Calu3 (cell line): ENCODE results near the gene VDAC1. TPM values are rescaled to one million over a fixed set of nuclear protein-coding genes. Genes with fewer than 3 reads are reported as not detected.
A peak's percentile ranks its signal among the peaks of the same experiment; 100 is the strongest.

ENCODE experiments used
- Bru-seq: library from RNA; stranded (reverse); fragments of 400-500 nt; gene quantifications from one replicate; lab custom pipeline; 2021; lab: Mats Ljungman, UMichigan
- BruChase-seq, 2 experiments: library from RNA; stranded (reverse); fragments of 400-500 nt; gene quantifications; one replicate each; lab custom pipeline; 2021; lab: Mats Ljungman, UMichigan
- BruUV-seq: library from RNA; stranded (reverse); fragments of 400-500 nt; replicated peaks from 2 replicates; lab custom pipeline; 2021; lab: Mats Ljungman, UMichigan
- CTCF ChIA-PET: fragments of 300-600 bp; sonication (Branson Sonifier 250); formaldehyde crosslinking; loops from one replicate; lab custom pipeline; 2022; ENCODE audit warnings: antibody characterized with exemption; lab: Charles Lee
- DNase-seq: peaks from one replicate; pipeline ENCODE4 v3.0.0; 2022
- H3K27ac Mint-ChIP-seq: one replicate; pipeline ENCODE4 v1.8.0; 2022; ENCODE audit warnings: mixed read lengths; ENCODE audit not compliant: unreplicated experiment
- H3K27me3 Mint-ChIP-seq: one replicate; pipeline ENCODE4 v1.8.0; 2022; ENCODE audit warnings: mixed read lengths; ENCODE audit not compliant: unreplicated experiment
- H3K36me3 Mint-ChIP-seq: one replicate; pipeline ENCODE4 v1.8.0; 2022; ENCODE audit warnings: mild to moderate bottlenecking, moderate library complexity, mixed read lengths; ENCODE audit not compliant: insufficient read depth, unreplicated experiment
- H3K4me1 Mint-ChIP-seq: one replicate; pipeline ENCODE4 v1.8.0; 2022; ENCODE audit warnings: mild to moderate bottlenecking, low read depth, mixed read lengths; ENCODE audit not compliant: unreplicated experiment
- H3K4me3 Mint-ChIP-seq: one replicate; pipeline ENCODE4 v1.8.0; 2022; ENCODE audit warnings: mild to moderate bottlenecking, low read depth, moderate library complexity, mixed read lengths; ENCODE audit not compliant: unreplicated experiment
- H3K9me3 Mint-ChIP-seq: one replicate; pipeline ENCODE4 v1.8.0; 2022; ENCODE audit warnings: low read depth, mixed read lengths; ENCODE audit not compliant: unreplicated experiment
- intact Hi-C: fragments of 100-400 bp; cut with micrococcal nuclease; formaldehyde crosslinking; loops from one replicate; pipeline ENCODE4 v1.10.0; 2022; ENCODE audit not compliant: unreplicated experiment
- long read RNA-seq: library from polyadenylated mRNA; stranded (forward); transcript quantifications from one replicate; pipeline ENCODE4 v2.0.0, GENCODE V29; 2022
- total RNA-seq: library from RNA; stranded (reverse); gene quantifications from 2 replicates; pipeline ENCODE4 v1.2.3, GENCODE V29; 2022
- TF ChIP-seq, protein P1 (sequence below): fragments of 200-600 bp; IDR thresholded peaks from one replicate; pipeline ENCODE4 v1.8.0; 2022; ENCODE audit warnings: antibody characterized with exemption; ENCODE audit not compliant: unreplicated experiment

The VDAC1 gene
- 377 and 410 TPM in 2 replicates for total RNA-seq
- percentile 94 among the genes with signal in this experiment for Bru-seq, nascent RNA
- percentile 97 among the genes with signal in this experiment for BruChase-seq, experiment 1, labeled RNA remaining after a 6-hour chase
- percentile 95 among the genes with signal in this experiment for BruChase-seq, experiment 2, labeled RNA remaining after a 2-hour chase
- long read RNA-seq, transcript VDAC1-201 (9 exons, 1,953 nt) = minor isoform, 6 of 677 reads
- long read RNA-seq, transcript VDAC1-202 (9 exons, 1,807 nt) = minor isoform, 89 of 677 reads
- long read RNA-seq, transcript VDAC1-203 (9 exons, 1,873 nt) = major isoform, 517 of 677 reads
- long read RNA-seq, partial matches to known transcripts = 16 of 677 reads
- long read RNA-seq, other reads (novel, unspliced or antisense) = 43 of 677 reads

- Mint-ChIP-seq H3K36me3 (peaks cover 62% of the 10 kb centered on the region), H3K4me3 (peak within 1 kb of the TSS; percentile 93), H3K9me3 (no peaks in the 10 kb centered on the region), H3K27ac (peak within 1 kb of the TSS; percentile 74), H3K4me1 (peaks cover 51% of the 10 kb centered on the region), H3K27me3 (no peaks in the 10 kb centered on the region)
- TSS peak; percentile 72 for BruUV-seq
- TF ChIP-seq, protein P1, sequence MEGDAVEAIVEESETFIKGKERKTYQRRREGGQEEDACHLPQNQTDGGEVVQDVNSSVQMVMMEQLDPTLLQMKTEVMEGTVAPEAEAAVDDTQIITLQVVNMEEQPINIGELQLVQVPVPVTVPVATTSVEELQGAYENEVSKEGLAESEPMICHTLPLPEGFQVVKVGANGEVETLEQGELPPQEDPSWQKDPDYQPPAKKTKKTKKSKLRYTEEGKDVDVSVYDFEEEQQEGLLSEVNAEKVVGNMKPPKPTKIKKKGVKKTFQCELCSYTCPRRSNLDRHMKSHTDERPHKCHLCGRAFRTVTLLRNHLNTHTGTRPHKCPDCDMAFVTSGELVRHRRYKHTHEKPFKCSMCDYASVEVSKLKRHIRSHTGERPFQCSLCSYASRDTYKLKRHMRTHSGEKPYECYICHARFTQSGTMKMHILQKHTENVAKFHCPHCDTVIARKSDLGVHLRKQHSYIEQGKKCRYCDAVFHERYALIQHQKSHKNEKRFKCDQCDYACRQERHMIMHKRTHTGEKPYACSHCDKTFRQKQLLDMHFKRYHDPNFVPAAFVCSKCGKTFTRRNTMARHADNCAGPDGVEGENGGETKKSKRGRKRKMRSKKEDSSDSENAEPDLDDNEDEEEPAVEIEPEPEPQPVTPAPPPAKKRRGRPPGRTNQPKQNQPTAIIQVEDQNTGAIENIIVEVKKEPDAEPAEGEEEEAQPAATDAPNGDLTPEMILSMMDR = no peak
- DNase-seq = peak; percentile 86
- CTCF ChIA-PET = interaction anchor here (0.7 to 1.9 kb wide), 8 partner anchors 12 to 136 kb away, joined by 3 to 7 read pairs (median 4); no protein-coding TSS in a partner anchor
- intact Hi-C loops = no loop called here
Observed at GRCh38 chr5:134004626-134005416, at the start of gene VDAC1. TSS of gene VDAC1 (minus strand) at chr5:134004975. CDS start at chr5:133993012, 11,963 bp downstream.

- Mint-ChIP-seq H3K4me1 (peaks cover 53% of the 10 kb centered on the region), H3K9me3 (no peaks in the 10 kb centered on the region), H3K27ac (peak overlapping the region; percentile 97), H3K36me3 (peaks cover 26% of the 10 kb centered on the region), H3K4me3 (peak overlapping the region; percentile 18), H3K27me3 (no peaks in the 10 kb centered on the region)
- DNase-seq = peak; percentile 68
- intact Hi-C loops = loop anchor here (5.0 kb wide), 1 partner anchor 38 kb away; no protein-coding TSS in a partner anchor
- TF ChIP-seq, protein P1 = no peak
- CTCF ChIA-PET = interaction anchor here (0.9 to 3.1 kb wide), 8 partner anchors 10 to 502 kb away, joined by 3 to 23 read pairs (median 4); no protein-coding TSS in a partner anchor
- BruUV-seq = no TSS peak
Observed at GRCh38 chr5:134053840-134054338, 49.1 kb upstream of the VDAC1 start.

- CTCF ChIA-PET = interaction anchor here (0.9 to 3.1 kb wide), 8 partner anchors 9 to 502 kb away, joined by 3 to 23 read pairs (median 4); no protein-coding TSS in a partner anchor
- Mint-ChIP-seq H3K9me3 (no peaks in the 10 kb centered on the region), H3K4me1 (peaks cover 53% of the 10 kb centered on the region), H3K27ac (peak overlapping the region; percentile 97), H3K27me3 (no peaks in the 10 kb centered on the region), H3K36me3 (peaks cover 24% of the 10 kb centered on the region), H3K4me3 (peak overlapping the region; percentile 18)
- intact Hi-C loops = loop anchor here (5.0 kb wide), 1 partner anchor 39 kb away; no protein-coding TSS in a partner anchor
- BruUV-seq = no TSS peak
- DNase-seq = peak; percentile 34
- TF ChIP-seq, protein P1 = no peak
Observed at GRCh38 chr5:134053314-134053839, 48.6 kb upstream of the VDAC1 start.
